Natural killer cell (primary cell): ENCODE measurements around the gene POU5F2. TPM values are rescaled to one million over a fixed set of nuclear protein-coding genes. Genes with fewer than 3 reads are reported as not detected.

Source experiments
- ATAC-seq, 3 donors: fragments of 150-1000 bp in 2 of 3; fragments of 200-7000 bp in 1 of 3; cut with Tn5 transposase; 1 replicate in 1 of 3; 2 replicates in 2 of 3; pipeline ENCODE4 v1.10.0; 2021; ENCODE audit warnings: mild to moderate bottlenecking in 2 of 3, moderate library complexity in 2 of 3
- DNase-seq, 2 donors: peaks; one replicate each; pipeline versions ENCODE4 v3.0.0 to v3.0.0-alpha.2; 2013 to 2021; ENCODE audit warnings: mixed read lengths in 1 of 2
- H3K27ac ChIP-seq: one replicate; pipeline ENCODE4 v1.5.1; 2013; ENCODE audit warnings: mild to moderate bottlenecking, low read length
- H3K27me3 ChIP-seq: one replicate; pipeline ENCODE4 v1.6.1; 2013; ENCODE audit warnings: low read length; ENCODE audit not compliant: control insufficient read depth, insufficient read depth
- H3K36me3 ChIP-seq: one replicate; pipeline ENCODE4 v1.6.1; 2013; ENCODE audit warnings: low read length; ENCODE audit not compliant: control insufficient read depth, insufficient read depth
- H3K4me1 ChIP-seq: one replicate; pipeline ENCODE4 v1.6.1; 2013; ENCODE audit warnings: low read length; ENCODE audit not compliant: control insufficient read depth, insufficient read depth
- H3K4me3 ChIP-seq: one replicate; pipeline ENCODE4 v1.5.1; 2013; ENCODE audit warnings: low read length
- H3K9me3 ChIP-seq: one replicate; pipeline ENCODE4 v1.6.1; 2013; ENCODE audit warnings: low read length; ENCODE audit not compliant: control insufficient read depth, insufficient read depth
- H3K27ac Mint-ChIP-seq, 2 donors: one replicate each; pipeline ENCODE4 v1.8.0; 2022; ENCODE audit warnings: mild to moderate bottlenecking in 2 of 2, mixed read lengths in 2 of 2, moderate library complexity in 1 of 2
- H3K27me3 Mint-ChIP-seq, 2 donors: one replicate each; pipeline ENCODE4 v1.8.0; 2022; ENCODE audit warnings: low read depth in 2 of 2, mixed read lengths in 2 of 2
- H3K36me3 Mint-ChIP-seq: one replicate; pipeline ENCODE4 v1.8.0; 2022; ENCODE audit warnings: mixed read lengths
- H3K4me1 Mint-ChIP-seq, 2 donors: one replicate each; pipeline ENCODE4 v1.8.0; 2022; ENCODE audit warnings: mixed read lengths in 2 of 2
- H3K4me3 Mint-ChIP-seq: one replicate; pipeline ENCODE4 v1.8.0; 2022; ENCODE audit warnings: mild to moderate bottlenecking, moderate library complexity, mixed read lengths
- H3K9me3 Mint-ChIP-seq, 2 donors: one replicate each; pipeline ENCODE4 v1.8.0; 2022; ENCODE audit warnings: mixed read lengths in 2 of 2
- CTCF ChIP-seq: fragments of 200-600 bp; IDR thresholded peaks from one replicate; pipeline ENCODE4 v1.8.0; 2022; ENCODE audit warnings: antibody characterized with exemption
- WGBS: methylation state at CpG from one replicate; pipeline ENCODE4 v1.1.7; 2013; ENCODE audit warnings: missing lambda C conversion rate; ENCODE audit not compliant: insufficient coverage; 5-methylcytosine and 5-hydroxymethylcytosine counted together
- intact Hi-C: fragments of 100-400 bp; cut with micrococcal nuclease; formaldehyde crosslinking; loops from one replicate; pipeline ENCODE4 v1.14.2; 2022
- total RNA-seq, 4 donors: library from RNA; stranded (reverse); fragments of 120-200 nt in 1 of 4; gene quantifications; one replicate each; pipeline versions ENCODE4 v1.2.3 to v1.2.4, GENCODE V29; 2013 to 2022

Gene POU5F2
- total RNA-seq, 3 donors from 2014 or later (not counting 1 experiment from before 2014, with no cell fraction given), result 4.4 to 7.1 (median 6.3) TPM

- Histone ChIP-seq H3K27ac (no peak overlapping the region), H3K9me3 (no peaks in the 10 kb centered on the region), H3K27me3 (no peaks in the 10 kb centered on the region), H3K36me3 (no peaks in the 10 kb centered on the region), H3K4me3 (no peak overlapping the region), H3K4me1 (no peaks in the 10 kb centered on the region)
- Mint-ChIP-seq H3K27ac (no peak overlapping the region), H3K9me3 (no peaks in the 10 kb centered on the region), H3K27me3 (no peaks in the 10 kb centered on the region), H3K36me3 (no peaks in the 10 kb centered on the region), H3K4me1 (peaks cover 2 to 8% of the 10 kb centered on the region in 2 donors), H3K4me3 (no peak overlapping the region)
- no CpG with 5 or more reads among the region's 1 CpG for WGBS
- intact Hi-C loops, result no loop called here
- no peak for DNase-seq
- no peak for TF ChIP-seq CTCF
- ATAC-seq, result no peak
Measured at GRCh38 chr5:93726595-93726994, 14.8 kb downstream of the POU5F2 start.

- ATAC-seq (no peak), DNase-seq (no peak)
- Mint-ChIP-seq H3K9me3 (no peaks in the 10 kb centered on the region), H3K4me1 (peaks cover 4 to 15% of the 10 kb centered on the region in 2 donors), H3K27me3 (no peaks in the 10 kb centered on the region), H3K36me3 (no peaks in the 10 kb centered on the region), H3K4me3 (no peak overlapping the region), H3K27ac (no peak overlapping the region)
- Histone ChIP-seq H3K4me1 (no peaks in the 10 kb centered on the region), H3K27me3 (no peaks in the 10 kb centered on the region), H3K36me3 (no peaks in the 10 kb centered on the region), H3K27ac (no peak overlapping the region), H3K4me3 (no peak overlapping the region), H3K9me3 (no peaks in the 10 kb centered on the region)
- no CpG with 5 or more reads among the region's 1 CpG for WGBS
- TF ChIP-seq CTCF, result no peak
- intact Hi-C loops, result no loop called here
Measured at GRCh38 chr5:93724791-93725190, 16.6 kb downstream of the POU5F2 start.

GRCh38 chr5:93723681-93724080 is 17.7 kb downstream of the POU5F2 start:
- Histone ChIP-seq H3K4me1 (no peaks in the 10 kb centered on the region), H3K4me3 (no peak overlapping the region), H3K27ac (no peak overlapping the region), H3K9me3 (no peaks in the 10 kb centered on the region), H3K36me3 (no peaks in the 10 kb centered on the region), H3K27me3 (no peaks in the 10 kb centered on the region)
- DNase-seq, result no peak
- Mint-ChIP-seq H3K4me3 (no peak overlapping the region), H3K4me1 (peaks cover 7 to 17% of the 10 kb centered on the region in 2 donors), H3K27me3 (no peaks in the 10 kb centered on the region), H3K27ac (no peak overlapping the region), H3K9me3 (no peaks in the 10 kb centered on the region), H3K36me3 (no peaks in the 10 kb centered on the region)
- ATAC-seq, result no peak
- TF ChIP-seq CTCF, result no peak
- 100% methylated on average over 3 of the region's 4 CpGs for WGBS
- intact Hi-C loops, result no loop called here

- H3K27ac Mint-ChIP-seq, result no peak overlapping the region
- no peaks in the 10 kb centered on the region for H3K36me3 Mint-ChIP-seq
- no peaks in the 10 kb centered on the region for H3K9me3 Mint-ChIP-seq
- ATAC-seq (no peak), DNase-seq (no peak)
- no peaks in the 10 kb centered on the region for H3K36me3 ChIP-seq
- no peaks in the 10 kb centered on the region for H3K27me3 Mint-ChIP-seq
- no peaks in the 10 kb centered on the region for H3K27me3 ChIP-seq
- no peak for TF ChIP-seq CTCF
- H3K4me1 Mint-ChIP-seq, result peaks cover 11 to 22% of the 10 kb centered on the region in 2 donors
- no peak overlapping the region for H3K4me3 Mint-ChIP-seq
- no peaks in the 10 kb centered on the region for H3K9me3 ChIP-seq
- intact Hi-C loops, result no loop called here
- H3K4me3 ChIP-seq, result no peak overlapping the region
- no peaks in the 10 kb centered on the region for H3K4me1 ChIP-seq
- no peak overlapping the region for H3K27ac ChIP-seq
Measured at GRCh38 chr5:93723005-93723404, 18.4 kb downstream of the POU5F2 start.
